Effector CD4-positive, alpha-beta T cell (primary cell): ENCODE measurements around the gene CCDC186.
"Not testable (repeated sequence)": the region's sequence is repeated elsewhere in the genome, so short reads cannot be mapped to it uniquely, and the experiment has no call there.

Experiments
- DNase-seq: peaks from one replicate; pipeline ENCODE4 v3.0.0-alpha.2; 2020

CCDC186 gene

GRCh38 chr10:114172776-114173602 is 1.0 kb downstream of the CCDC186 start:
- DNase-seq: no peak

- no peak for DNase-seq
Measured at GRCh38 chr10:114172216-114172615, 1.8 kb downstream of the CCDC186 start.

GRCh38 chr10:114168450-114169009 is 5.5 kb downstream of the CCDC186 start:
- DNase-seq: no peak

GRCh38 chr10:114167985-114168384 is 6.0 kb downstream of the CCDC186 start:
- DNase-seq: no peak

GRCh38 chr10:114166494-114166893 is 7.5 kb downstream of the CCDC186 start:
- no peak for DNase-seq

- DNase-seq: no peak
Measured at GRCh38 chr10:114166043-114166442, 8.0 kb downstream of the CCDC186 start.

- DNase-seq: no peak
Measured at GRCh38 chr10:114163062-114163461, 10.9 kb downstream of the CCDC186 start.

- DNase-seq: no peak
Measured at GRCh38 chr10:114157912-114158311, 16.1 kb downstream of the CCDC186 start.

GRCh38 chr10:114151892-114152291 is 22.1 kb downstream of the CCDC186 start:
- DNase-seq: no peak

GRCh38 chr10:114151486-114151885 is 22.5 kb downstream of the CCDC186 start:
- no peak for DNase-seq

GRCh38 chr10:114149476-114149875 is 24.5 kb downstream of the CCDC186 start:
- DNase-seq: not testable (repeated sequence)

- no peak for DNase-seq
Measured at GRCh38 chr10:114143160-114143559, 30.8 kb downstream of the CCDC186 start.

GRCh38 chr10:114142018-114142417 is 32.0 kb downstream of the CCDC186 start:
- no peak for DNase-seq

- not testable (repeated sequence) for DNase-seq
Measured at GRCh38 chr10:114140827-114141226, 33.2 kb downstream of the CCDC186 start.

- DNase-seq: no peak
Measured at GRCh38 chr10:114140036-114140435, 34.0 kb downstream of the CCDC186 start.

GRCh38 chr10:114138581-114138980 is 35.4 kb downstream of the CCDC186 start:
- DNase-seq: no peak

GRCh38 chr10:114135476-114135875 is 38.5 kb downstream of the CCDC186 start:
- no peak for DNase-seq

GRCh38 chr10:114131094-114131493 is 42.9 kb downstream of the CCDC186 start:
- no peak for DNase-seq

- DNase-seq: no peak
Measured at GRCh38 chr10:114121031-114121430, 53.0 kb downstream of the CCDC186 start.

- no peak for DNase-seq
Measured at GRCh38 chr10:114118514-114118913, 55.5 kb downstream of the CCDC186 start.

GRCh38 chr10:114117728-114118127 is 56.3 kb downstream of the CCDC186 start:
- no peak for DNase-seq

- DNase-seq: no peak
Measured at GRCh38 chr10:114115661-114116445, 58.1 kb downstream of the CCDC186 start.

GRCh38 chr10:114110174-114110972 is 63.6 kb downstream of the CCDC186 start:
- no peak for DNase-seq
